ENCODE data around the gene PYCR2.

The PYCR2 gene

DNA sequence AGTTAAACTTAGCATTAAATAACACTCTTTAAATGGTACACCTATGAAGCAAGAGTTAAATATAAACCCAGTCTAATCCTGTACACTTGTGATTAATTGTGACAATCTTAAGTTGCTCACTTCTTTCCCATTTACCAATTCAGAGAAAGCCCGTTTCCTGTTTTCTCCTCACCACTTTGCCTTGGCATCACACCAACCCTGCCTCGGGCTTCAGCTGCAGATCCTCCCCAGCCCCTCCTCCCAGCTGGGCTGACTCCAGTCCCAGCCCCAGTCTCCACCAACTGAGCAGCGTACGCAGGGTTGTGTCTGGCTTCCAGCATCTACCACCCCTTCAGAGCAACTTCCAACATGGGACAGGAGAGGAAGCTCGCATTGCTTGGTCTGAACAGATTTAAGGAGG lies 4.1 kb downstream of the PYCR2 start:
- peak; percentile 55 for DNase-seq (ENCODE audit: low spot score)

DNA sequence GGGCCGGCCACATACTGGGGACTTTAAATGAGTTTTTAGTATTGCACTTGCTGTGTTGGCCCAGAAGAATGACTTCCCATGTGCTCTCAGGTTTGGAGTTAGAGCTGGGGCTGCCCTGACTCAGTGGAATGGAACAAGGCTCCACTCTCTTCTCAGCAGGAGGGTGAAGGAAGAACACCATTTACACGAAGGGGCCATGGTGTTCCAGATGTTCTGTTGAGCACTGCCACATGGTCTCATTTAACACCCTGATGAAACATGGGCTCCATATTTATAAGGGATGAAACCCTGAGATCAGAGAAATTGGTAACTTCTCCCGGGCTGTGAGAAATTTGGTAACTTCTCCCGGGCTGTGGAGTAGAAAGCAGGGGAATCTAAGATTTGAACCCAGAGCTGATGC lies 5.8 kb downstream of the PYCR2 start:
- DNase-seq (ENCODE audit: low spot score) = no peak

DNA sequence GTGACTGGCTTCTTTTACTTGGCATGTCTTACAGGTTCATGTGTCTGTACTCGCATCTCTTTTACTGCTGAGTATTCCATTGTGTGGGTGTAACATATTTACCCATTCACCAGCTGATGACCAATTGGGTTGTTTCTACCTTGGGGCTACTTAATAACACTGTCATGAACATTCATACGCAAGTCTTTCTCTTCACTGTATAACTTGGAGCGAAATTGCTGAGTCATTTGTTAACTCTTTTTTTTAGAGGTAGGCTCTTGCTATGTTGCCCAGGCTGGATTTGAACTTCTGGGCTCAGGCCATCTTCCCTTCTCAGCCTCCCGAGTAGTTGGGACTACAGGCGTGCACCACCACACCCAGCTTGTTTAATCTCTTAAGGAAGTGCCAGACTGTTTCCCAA lies 6.5 kb downstream of the PYCR2 start:
- peak; percentile 57 for DNase-seq (ENCODE audit: low spot score)

DNA sequence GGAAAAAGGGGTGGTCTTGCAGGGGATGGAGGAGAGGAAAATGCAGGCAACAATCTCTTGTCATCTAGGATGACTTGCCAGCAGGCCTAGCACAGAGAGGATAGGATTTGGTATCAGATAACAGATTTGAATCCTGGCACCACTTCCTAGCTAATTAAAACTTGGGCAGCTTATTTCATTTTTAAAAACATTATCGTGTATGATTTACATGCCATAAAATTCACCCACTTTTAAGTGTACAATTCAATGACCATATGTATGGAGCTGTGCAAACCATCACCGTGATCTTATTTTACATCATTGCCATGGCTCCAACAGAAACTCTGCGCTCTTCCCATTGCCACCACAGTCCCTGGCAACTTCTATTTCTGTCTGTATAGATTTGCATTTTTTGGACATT lies 6.9 kb downstream of the PYCR2 start:
- no peak for DNase-seq (ENCODE audit: low spot score)

DNA sequence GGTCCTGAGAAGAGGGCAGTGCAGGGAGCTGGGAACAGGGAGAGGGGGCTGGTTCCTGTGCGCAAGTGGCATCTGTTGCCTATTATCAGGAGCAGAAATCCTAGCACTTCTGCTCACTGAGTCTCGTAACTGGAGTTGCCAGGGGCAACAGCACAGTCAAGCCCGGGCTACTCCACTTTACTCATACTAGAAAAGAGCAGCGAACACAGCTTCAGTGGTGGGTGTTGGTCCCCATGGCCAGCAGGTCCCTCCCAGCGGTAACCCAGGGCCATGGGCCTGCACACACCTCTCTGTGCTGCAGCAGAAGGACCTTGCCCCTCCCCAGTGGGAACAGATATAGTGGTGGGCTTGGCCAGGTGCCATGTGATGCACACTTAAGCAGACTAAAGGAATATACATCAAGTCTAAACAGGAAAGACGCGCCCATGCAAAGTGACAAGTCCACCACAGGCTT lies 8.5 kb downstream of the PYCR2 start:
- DNase-seq (ENCODE audit: low spot score) = no peak

DNA sequence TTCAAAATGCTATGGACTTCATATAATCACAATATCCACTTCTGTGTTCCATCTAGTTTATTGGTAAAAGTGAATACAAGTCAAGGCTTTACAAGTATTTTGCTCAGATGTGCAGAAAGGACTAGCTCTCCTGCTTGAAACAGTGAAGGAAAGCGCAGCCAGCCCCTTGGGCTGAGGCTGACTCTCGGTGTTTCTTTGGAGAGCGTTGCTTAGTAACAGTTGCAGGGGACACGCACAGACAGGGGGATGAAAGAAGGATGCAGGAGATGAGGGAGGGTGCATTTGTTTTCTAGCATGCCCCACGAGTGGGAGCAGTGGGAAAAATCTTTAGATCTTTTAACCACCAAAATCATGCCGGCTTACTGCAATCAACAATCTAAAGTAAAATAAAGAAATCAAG lies 9.1 kb downstream of the PYCR2 start:
- no peak for DNase-seq (ENCODE audit: low spot score)

DNA sequence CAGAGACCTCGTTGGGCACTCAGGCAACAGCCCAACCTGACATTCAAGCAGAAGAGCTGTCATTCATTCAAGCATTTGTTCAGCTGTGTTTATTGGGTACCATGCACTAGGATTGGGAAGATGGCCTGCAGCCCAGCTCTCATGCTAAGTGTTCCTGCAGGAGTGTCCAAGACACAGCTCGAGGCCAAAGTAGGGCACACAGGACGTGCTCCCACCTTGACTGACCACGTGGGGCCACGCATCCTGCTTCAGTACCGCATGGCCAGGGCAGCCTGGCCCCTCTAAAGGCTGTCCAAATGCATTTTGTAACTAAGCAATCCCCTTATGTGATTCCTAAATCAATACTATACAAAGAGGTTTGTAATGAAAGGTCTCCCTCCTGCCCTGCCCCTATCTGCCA lies 9.7 kb downstream of the PYCR2 start:
- no peak for DNase-seq (ENCODE audit: low spot score)

DNA sequence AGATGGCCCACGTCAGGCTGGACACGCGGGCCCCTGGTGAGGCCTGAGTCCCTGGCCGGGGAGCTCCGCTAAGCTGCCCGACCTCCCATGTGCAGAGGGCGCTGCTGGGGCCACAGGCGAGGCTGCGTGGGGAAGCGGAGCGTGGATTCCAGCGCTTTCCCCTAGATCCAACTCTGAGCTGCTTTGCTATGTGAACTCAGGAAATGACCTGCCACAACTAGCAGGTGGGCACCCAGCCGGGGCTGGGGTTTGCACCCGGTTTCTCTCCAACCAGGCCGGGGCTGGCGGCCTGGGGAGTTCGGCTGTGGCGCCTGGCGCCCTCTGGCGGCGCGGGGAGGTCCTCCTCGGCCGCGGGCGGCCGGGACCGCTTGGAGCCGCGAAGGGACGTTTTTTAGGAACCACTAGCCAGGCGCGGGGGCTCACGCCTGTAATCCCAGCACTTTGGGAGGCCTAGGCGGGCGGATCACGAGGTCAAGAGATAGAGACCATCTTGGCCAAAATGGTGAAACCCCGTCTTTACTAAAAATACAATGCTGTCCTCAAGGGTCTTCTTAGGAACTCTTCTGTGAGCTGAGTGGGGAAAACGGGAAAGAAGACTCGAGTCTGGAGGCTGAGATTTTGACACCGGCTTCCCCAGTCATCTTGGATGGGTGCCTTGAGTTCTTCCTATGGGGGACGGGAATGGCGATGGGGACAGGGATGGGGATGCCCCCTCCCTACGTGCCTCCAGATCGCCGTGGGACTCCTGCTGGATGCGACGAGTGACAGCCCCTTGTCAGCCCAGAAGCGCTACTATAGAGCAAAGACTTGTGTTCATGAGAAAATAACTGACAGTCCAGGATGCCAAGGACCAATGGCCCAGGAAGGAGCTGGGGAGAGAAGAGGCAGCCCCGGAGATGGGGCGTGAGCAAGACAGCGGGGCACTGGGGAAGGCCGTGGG lies 12.6 kb downstream of the PYCR2 start:
- DNase-seq (ENCODE audit: low spot score) = peak; percentile 72

DNA sequence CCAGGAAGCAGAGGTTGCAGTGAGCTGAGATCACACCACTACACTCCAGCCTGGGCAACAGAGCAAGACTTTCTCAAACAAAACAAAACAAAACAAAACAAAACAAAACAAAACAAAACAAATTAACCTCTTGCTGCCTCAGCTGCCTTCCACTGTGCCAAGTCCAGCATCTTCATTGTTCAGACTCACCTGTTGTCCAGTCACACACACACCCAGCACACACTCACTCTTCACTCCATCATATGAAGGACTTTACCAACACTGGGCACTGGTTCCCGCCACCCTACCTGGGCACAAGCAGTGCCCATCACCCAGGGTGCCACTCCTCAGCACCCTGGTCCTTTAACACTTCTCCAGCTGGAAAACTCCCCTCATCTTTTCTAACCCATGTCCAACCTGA lies 14.6 kb downstream of the PYCR2 start:
- DNase-seq (ENCODE audit: low spot score) = no peak

DNA sequence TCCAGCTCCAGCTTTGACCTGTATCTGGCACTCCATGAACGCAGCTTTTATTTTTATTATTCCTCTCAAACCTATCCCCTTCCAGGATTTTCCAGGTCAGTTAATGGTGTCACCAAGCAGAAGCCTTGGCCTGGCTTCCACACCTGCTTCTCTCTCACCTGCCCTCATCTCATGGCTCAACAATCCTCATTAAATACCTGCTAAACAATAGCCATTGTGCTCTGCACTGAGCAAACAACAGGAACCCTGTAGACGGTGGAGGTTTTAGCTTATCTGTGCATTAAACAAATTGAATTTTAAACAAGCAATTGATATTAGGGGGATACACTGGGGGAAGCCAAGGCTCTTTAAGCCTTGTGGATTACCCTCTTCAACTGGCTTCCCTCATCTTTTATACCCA lies 15.3 kb downstream of the PYCR2 start:
- no peak for DNase-seq (ENCODE audit: low spot score)

DNA sequence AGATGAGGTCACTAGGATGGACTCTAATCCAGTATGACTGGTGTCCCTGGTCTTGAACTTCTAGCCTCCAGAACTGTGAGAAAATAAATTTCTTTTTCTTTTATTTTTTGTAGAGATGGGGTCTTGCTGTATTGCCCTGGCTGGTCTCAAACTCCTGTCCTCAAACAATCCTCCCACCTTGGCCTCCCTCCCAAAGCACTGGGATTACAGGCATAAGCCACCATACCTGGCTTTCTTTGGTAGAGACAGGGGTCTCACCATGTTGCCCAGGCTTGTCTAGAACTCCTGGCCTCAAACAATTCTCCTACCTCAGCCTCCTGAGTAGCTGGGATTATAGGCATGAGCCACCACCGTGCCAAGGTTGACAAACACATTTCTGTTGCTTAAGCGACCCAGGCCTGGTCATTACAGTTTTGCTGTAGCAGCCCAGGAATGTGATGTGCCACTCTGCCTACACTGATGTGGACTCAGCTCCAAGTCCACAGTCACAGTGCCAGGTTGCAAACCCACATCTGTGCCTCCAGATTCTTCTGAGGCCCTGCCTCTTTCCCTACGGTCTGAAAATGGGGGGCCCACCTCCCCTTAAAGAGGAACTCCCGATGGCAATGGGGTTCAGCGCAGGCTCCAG lies 15.9 kb downstream of the PYCR2 start:
- no peak for DNase-seq (ENCODE audit: low spot score)

DNA sequence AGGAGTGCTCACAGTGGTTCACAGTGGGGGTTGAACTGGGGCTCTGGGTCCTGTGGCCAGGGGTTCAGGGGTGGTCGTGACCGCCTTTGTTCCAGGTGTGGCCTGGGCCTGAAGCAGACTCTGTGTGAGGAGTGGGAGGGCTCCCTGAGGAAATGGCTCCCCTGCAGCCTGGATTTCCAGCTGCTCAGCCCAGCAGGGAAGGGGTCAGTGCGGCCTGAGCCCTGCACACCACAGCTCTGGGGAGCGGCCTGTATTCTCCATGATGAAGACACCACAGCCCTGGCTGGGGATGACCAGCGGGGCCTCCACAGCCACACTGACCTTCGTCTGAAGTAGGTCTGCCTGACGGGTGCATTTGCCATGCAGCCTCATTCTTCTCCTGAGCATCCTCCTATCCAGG lies 16.7 kb downstream of the PYCR2 start:
- DNase-seq (ENCODE audit: low spot score) = no peak

DNA sequence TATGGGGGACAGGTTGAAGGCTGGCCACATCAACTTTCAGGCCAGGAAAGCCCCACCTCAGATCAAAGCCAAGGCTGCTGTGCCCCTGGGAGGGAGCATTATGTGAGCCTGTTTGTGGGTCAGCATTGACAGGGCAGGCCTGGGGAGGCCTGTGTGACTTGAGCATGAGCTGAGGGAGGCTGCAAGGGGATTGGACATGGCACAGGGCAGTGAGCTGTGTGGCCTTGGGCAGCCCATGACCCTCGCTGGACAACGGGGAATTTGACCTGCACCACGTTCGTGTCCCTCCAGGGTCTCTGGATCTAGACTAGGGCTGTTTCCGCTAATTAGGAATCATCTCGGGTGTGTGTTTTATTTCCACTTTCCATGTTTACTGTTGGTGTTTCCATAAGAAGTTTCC lies 17.6 kb downstream of the PYCR2 start:
- no peak for DNase-seq (ENCODE audit: low spot score)

DNA sequence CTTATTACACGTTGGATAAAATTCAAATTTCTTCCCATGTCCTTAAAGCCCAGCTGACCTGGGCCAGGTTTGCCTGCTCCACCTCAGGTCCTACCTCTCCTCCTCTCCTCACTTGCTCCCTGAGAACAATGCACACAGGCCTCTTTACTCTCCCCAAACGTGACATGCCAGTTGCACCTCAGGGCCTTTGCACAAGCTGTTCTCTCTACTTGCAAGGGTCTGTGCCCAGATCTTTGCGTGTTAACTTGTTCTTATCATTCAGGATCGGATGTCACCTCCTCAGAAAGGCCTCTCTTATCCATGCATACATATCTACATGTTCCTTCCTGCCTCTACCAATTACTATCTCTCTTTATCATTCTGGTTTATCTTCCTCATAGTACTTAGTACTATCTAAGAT lies 20.4 kb downstream of the PYCR2 start:
- no peak for DNase-seq (ENCODE audit: low spot score)

DNA sequence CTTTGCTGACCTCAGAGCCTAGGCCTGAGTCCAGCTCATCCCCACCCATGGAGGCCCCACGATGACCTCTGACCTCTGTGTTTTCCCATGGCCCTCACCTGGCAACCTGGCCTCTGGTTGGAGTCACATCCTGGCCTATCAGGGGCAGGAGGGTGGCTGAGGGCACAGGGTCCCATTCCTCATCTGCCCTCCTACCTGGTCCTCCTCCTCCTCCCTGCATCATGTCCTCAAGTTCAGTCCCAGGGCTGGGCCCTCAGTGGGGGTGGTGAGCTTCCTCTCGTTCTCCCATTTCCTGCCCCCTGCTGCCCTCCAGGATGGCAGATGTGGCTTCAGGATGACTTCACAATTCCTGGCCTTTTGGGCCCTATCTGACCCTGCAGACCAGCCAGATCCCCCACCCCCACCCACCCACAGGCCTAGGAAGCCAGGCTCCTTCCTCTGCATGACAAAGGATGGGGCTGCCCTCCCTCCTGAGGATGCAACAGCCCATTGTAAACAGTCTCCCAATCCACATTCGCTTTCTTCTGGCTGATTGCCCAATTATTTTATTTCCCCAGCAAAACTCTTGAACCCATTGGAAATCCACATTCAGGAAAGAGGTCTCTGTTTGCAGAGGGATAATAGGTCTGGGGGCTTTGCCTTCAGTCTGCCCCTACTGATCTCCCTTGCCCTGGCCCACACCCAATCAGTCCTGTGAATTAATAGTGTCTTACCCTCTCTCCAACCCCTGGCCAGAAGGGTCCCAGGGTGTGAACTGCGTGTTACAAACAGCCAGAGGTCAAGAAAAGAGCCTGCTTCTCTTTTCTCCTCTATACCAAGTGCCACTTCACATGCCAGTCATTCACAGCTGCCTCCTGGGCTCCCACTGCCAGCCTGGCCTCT lies 24.8 kb downstream of the PYCR2 start:
- DNase-seq (ENCODE audit: low spot score) = no peak

DNA sequence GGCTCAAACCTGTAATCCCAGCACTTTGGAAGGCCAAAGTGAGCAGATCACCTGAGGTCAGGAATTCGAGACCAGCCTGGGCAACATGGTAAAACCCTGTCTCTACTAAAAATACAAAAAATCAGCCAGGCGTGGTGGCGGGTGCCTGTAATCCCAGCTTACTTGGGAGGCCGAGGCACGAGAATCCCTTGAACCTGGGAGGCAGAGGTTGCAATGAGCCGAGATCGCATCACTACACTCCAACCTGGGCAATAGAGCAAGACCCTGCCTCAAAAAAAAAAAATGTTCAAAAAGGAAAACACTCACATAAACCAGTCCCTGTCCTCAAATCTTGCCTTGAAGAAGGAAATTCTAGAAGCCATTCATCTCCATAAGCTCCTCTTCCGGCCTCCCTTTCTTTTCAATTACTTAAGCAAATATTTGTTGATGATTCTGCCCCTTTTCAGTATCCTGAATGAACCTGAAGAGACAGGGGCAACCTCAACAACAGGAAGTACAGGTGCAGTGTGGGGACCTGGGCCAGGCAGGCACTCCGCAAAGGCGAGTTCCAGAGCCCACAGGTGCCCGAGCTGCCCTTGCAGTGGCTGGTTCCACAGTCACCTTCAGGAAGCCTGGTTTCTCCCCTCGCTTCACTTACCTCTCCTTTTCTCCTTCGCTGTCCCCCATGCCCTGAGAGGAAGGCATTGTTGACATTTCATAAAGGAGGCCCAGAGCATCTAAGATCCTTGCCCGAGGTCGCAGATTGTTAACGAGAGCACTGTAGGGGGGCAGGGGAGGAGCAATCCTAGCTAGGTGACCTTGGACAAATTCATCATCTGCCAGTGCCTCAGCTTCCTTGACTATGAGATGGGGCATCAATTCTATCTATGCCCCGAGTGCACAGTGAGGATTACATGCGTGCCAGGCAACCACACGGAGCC lies 26.2 kb downstream of the PYCR2 start:
- no peak for DNase-seq (ENCODE audit: low spot score)

DNA sequence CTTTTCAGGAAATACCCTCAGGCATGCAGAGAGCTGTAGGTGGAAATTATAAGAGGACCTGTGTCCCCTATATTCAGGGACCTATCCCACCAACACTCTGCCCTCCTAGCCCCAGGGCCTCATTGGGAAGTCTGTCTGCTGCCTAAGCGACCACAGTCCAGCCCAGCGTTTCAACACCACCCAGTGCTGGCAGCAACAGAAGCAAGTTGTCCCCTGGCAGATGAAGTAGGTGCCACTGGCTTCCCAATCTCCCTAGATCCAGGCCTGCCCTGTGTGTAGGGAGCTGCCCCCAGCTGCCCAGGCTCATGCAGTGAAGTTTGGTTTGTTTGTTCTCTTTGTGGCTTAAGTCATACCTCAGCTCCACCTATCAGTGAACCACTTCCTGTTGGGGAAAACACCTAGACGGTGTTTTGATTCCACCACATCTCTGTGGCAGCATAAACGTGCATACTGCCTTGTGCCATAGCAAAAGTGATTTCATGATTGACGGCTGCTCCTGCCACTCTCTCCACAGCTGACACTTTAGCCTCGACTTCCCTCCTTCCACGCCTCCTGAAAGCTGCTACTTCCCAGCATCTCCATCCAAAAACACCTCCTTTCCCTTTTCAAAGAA lies 27.0 kb downstream of the PYCR2 start:
- no peak for DNase-seq (ENCODE audit: low spot score)

DNA sequence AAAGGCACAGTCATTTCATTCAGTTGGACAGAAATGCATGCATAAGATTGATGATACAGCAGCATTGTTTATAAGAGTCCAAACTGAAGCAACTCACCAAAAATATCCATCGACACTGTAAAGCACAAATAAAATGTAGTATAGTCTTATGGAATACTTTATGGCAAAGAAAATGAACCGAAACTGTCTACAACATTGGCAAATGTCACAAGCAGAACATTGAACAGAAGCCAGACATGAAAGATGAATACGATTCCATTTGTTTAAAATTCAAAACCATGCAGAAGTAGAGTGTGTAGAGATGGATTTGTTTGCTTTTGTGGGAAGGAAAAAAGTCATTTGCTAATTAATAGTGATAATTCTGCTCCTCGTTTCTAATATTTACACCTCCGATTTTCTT lies 27.6 kb downstream of the PYCR2 start:
- no peak for DNase-seq (ENCODE audit: low spot score)

DNA sequence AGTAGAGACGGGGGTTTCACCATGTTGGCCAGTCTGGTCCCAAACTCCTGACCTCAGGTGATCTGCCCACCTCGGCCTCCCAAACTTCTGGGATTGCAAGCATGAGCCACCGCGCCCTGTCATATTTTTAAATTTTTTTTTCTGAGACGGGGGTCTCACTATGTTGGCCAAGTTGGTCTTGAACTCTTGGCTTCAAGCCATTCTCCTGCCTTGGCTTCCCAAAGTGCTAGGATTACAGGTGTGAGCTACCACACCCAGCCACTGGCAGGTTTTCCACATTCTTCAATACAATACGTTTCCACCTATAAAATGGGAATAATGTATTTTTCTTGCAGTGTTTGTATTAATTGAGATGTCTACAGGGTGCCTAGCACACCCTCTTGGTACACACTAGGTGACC lies 31.7 kb downstream of the PYCR2 start:
- no peak for DNase-seq (ENCODE audit: low spot score)

DNA sequence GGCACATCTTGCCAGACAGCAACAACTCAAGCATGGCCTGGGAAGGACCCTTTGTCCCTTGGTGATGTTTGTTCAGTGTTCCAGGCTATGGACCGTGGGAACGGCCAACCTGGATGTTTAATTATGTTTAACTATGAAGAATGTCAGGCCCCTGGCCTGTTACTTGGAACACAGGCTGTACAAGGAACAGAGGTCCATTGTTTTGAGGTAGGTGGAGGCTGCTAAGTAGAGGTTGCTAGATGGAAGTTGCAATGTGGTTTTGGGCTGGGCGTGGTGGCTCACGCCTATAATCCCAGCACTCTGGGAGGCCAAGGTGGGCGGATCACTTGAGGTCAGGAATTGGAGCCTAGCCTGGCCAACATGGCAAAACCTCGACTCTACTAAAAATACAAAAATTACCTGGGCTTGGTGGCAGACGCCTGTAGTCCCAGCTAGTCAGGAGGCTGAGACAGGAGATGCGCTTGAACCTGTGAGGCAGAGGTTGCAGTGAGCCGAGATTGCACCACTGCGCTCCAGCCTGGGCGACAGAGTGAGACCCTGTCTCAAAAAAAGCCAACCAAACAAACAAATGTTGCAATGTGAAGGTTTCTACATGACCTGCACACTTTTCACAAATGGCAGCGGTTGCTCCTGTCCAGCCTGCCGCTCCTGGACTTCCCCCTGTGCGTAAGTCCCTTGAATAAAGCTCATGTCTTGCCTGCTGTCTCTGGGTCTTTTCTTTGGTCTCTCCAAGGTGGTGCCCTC lies 32.6 kb downstream of the PYCR2 start:
- DNase-seq (ENCODE audit: low spot score) = no peak

All from hematopoietic multipotent progenitor cell treated with erythropoietin and hydrocortisone succinate and interleukin-3 and kit ligand, for 17 days (in vitro differentiated cells).